Astrocyte (in vitro differentiated cells and primary cell): ENCODE measurements around the gene TNFRSF8. TPM values are rescaled to one million over a fixed set of nuclear protein-coding genes. Genes with fewer than 3 reads are reported as not detected.
A peak's percentile ranks its signal among the peaks of the same experiment; 100 is the strongest.

Source experiments
- DNase-seq: peaks from one replicate; pipeline ENCODE4 v3.0.0-alpha.2; 2010; ENCODE audit warnings: low read depth
- FAIRE-seq: peaks from 2 replicates; lab custom pipeline; 2011; peaks lifted over from hg19 to GRCh38; lab: Jason Lieb, UNC
- H2AFZ ChIP-seq: 2 replicates; pipeline ENCODE4 v1.6.0; 2012; ENCODE audit warnings: low read depth, low read length, inconsistent platforms
- H3K27ac ChIP-seq: 2 replicates; pipeline ENCODE4 v1.5.1; 2011; ENCODE audit warnings: low read depth, low read length, inconsistent platforms
- H3K27me3 ChIP-seq: 2 replicates; pipeline ENCODE4 v1.6.0; 2011; ENCODE audit warnings: low read length, inconsistent platforms; ENCODE audit not compliant: insufficient read depth
- H3K36me3 ChIP-seq: 2 replicates; pipeline ENCODE4 v1.5.1; 2011; ENCODE audit warnings: low read length, inconsistent platforms; ENCODE audit not compliant: insufficient read depth
- H3K4me1 ChIP-seq: 2 replicates; pipeline ENCODE4 v1.5.1; 2011; ENCODE audit warnings: low read length, inconsistent platforms; ENCODE audit not compliant: insufficient read depth
- H3K4me2 ChIP-seq: 2 replicates; pipeline ENCODE4 v1.6.0; 2012; ENCODE audit warnings: low read length, inconsistent platforms
- H3K4me3 ChIP-seq: 2 replicates; pipeline ENCODE4 v1.5.1; 2011; ENCODE audit warnings: low read depth, mild to moderate bottlenecking, low read length, inconsistent platforms; ENCODE audit not compliant: insufficient read depth
- H3K79me2 ChIP-seq: 2 replicates; pipeline ENCODE4 v1.6.0; 2012; ENCODE audit warnings: mild to moderate bottlenecking, low read length, inconsistent platforms; ENCODE audit not compliant: insufficient read depth
- H3K9ac ChIP-seq: 2 replicates; pipeline ENCODE4 v1.6.0; 2012; ENCODE audit warnings: mild to moderate bottlenecking, low read length, inconsistent platforms
- H3K9me3 ChIP-seq: 2 replicates; pipeline ENCODE4 v1.5.1; 2012; ENCODE audit warnings: low read depth, mild to moderate bottlenecking, low read length, inconsistent platforms; ENCODE audit not compliant: insufficient read depth
- H4K20me1 ChIP-seq: 2 replicates; pipeline ENCODE4 v1.6.0; 2012; ENCODE audit warnings: low read length, inconsistent platforms; ENCODE audit not compliant: insufficient read depth
- H3K27ac Mint-ChIP-seq: one replicate; pipeline ENCODE4 v1.8.0; 2021; ENCODE audit warnings: mild to moderate bottlenecking, mixed read lengths; ENCODE audit not compliant: unreplicated experiment
- H3K27me3 Mint-ChIP-seq: one replicate; pipeline ENCODE4 v1.8.0; 2021; ENCODE audit warnings: low read depth, mixed read lengths; ENCODE audit not compliant: unreplicated experiment
- H3K36me3 Mint-ChIP-seq: one replicate; pipeline ENCODE4 v1.8.0; 2021; ENCODE audit warnings: low read depth, mixed read lengths; ENCODE audit not compliant: unreplicated experiment
- H3K4me1 Mint-ChIP-seq: one replicate; pipeline ENCODE4 v1.8.0; 2021; ENCODE audit warnings: low read depth, mixed read lengths; ENCODE audit not compliant: unreplicated experiment
- H3K4me3 Mint-ChIP-seq: one replicate; pipeline ENCODE4 v1.8.0; 2021; ENCODE audit warnings: mild to moderate bottlenecking, moderate library complexity, mixed read lengths; ENCODE audit not compliant: unreplicated experiment
- H3K9me3 Mint-ChIP-seq: one replicate; pipeline ENCODE4 v1.8.0; 2021; ENCODE audit warnings: mild to moderate bottlenecking, mixed read lengths; ENCODE audit not compliant: unreplicated experiment
- CTCF ChIP-seq: IDR thresholded peaks from 2 replicates; pipeline ENCODE4 v1.5.1; 2011; ENCODE audit warnings: low read depth, mild to moderate bottlenecking, inconsistent platforms, low read length, moderate library complexity; ENCODE audit not compliant: insufficient read depth
- EZH2 ChIP-seq: IDR thresholded peaks from 2 replicates; pipeline ENCODE4 v1.6.1; 2012; ENCODE audit warnings: mild to moderate bottlenecking, low read length, inconsistent platforms; ENCODE audit not compliant: insufficient read depth
- total RNA-seq: library from RNA; stranded (reverse); gene quantifications from 2 replicates; pipeline ENCODE4 v1.2.1, GENCODE V29; 2021

Gene TNFRSF8
- total RNA-seq, 1 donor from 2014 or later: 0.16 TPM

- no peaks in the 10 kb centered on the region for H3K36me3 Mint-ChIP-seq
- peaks cover 12% of the 10 kb centered on the region for H3K4me1 ChIP-seq
- no peak overlapping the region for H3K9ac ChIP-seq
- no peaks in the 10 kb centered on the region for H3K36me3 ChIP-seq
- H3K27ac ChIP-seq: no peak overlapping the region
- H3K9me3 Mint-ChIP-seq: no peaks in the 10 kb centered on the region
- H3K4me1 Mint-ChIP-seq: peaks cover 10% of the 10 kb centered on the region
- H3K4me3 Mint-ChIP-seq: no peak overlapping the region
- H3K27me3 Mint-ChIP-seq: peaks cover 45% of the 10 kb centered on the region
- H3K79me2 ChIP-seq: no peaks in the 10 kb centered on the region
- peak overlapping the region; percentile 13 for H3K4me3 ChIP-seq
- H2AFZ ChIP-seq: peak overlapping the region; percentile 5
- TF ChIP-seq CTCF (no peak), EZH2 (no peak)
- H3K9me3 ChIP-seq: no peaks in the 10 kb centered on the region
- peak; percentile 73 for FAIRE-seq
- H4K20me1 ChIP-seq: peaks cover 5% of the 10 kb centered on the region
- H3K4me2 ChIP-seq: peak overlapping the region; percentile 64
- DNase-seq: peak; percentile 84
- H3K27me3 ChIP-seq: peaks cover 12% of the 10 kb centered on the region
- no peak overlapping the region for H3K27ac Mint-ChIP-seq
These were observed 98.8 kb downstream of the TNFRSF8 start for GRCh38 chr1:12161662-12162458.

GRCh38 chr1:12162459-12163137 lies 99.5 kb downstream of the TNFRSF8 start:
- peaks cover 44% of the 10 kb centered on the region for H3K27me3 Mint-ChIP-seq
- no peak overlapping the region for H2AFZ ChIP-seq
- H3K4me2 ChIP-seq: peak overlapping the region; percentile 64
- peaks cover 12% of the 10 kb centered on the region for H3K4me1 ChIP-seq
- H3K4me3 ChIP-seq: no peak overlapping the region
- H3K9me3 Mint-ChIP-seq: no peaks in the 10 kb centered on the region
- FAIRE-seq (no peak), DNase-seq (no peak)
- no peaks in the 10 kb centered on the region for H3K79me2 ChIP-seq
- H3K4me1 Mint-ChIP-seq: peaks cover 10% of the 10 kb centered on the region
- TF ChIP-seq EZH2 (no peak), CTCF (no peak)
- no peak overlapping the region for H3K4me3 Mint-ChIP-seq
- no peak overlapping the region for H3K27ac Mint-ChIP-seq
- H4K20me1 ChIP-seq: peaks cover 5% of the 10 kb centered on the region
- H3K9me3 ChIP-seq: no peaks in the 10 kb centered on the region
- no peaks in the 10 kb centered on the region for H3K36me3 ChIP-seq
- no peaks in the 10 kb centered on the region for H3K36me3 Mint-ChIP-seq
- no peak overlapping the region for H3K27ac ChIP-seq
- H3K27me3 ChIP-seq: peaks cover 12% of the 10 kb centered on the region
- H3K9ac ChIP-seq: no peak overlapping the region

- Histone ChIP-seq H3K9ac (no peak overlapping the region), H3K27me3 (peaks cover 16% of the 10 kb centered on the region), H4K20me1 (peaks cover 5% of the 10 kb centered on the region), H2AFZ (no peak overlapping the region), H3K79me2 (no peaks in the 10 kb centered on the region), H3K4me2 (no peak overlapping the region), H3K27ac (no peak overlapping the region), H3K4me3 (no peak overlapping the region), H3K4me1 (peaks cover 12% of the 10 kb centered on the region), H3K9me3 (no peaks in the 10 kb centered on the region), H3K36me3 (no peaks in the 10 kb centered on the region)
- no peak overlapping the region for H3K4me3 Mint-ChIP-seq
- no peak overlapping the region for H3K27ac Mint-ChIP-seq
- FAIRE-seq: no peak
- no peak for DNase-seq
- H3K4me1 Mint-ChIP-seq: peaks cover 8% of the 10 kb centered on the region
- no peaks in the 10 kb centered on the region for H3K36me3 Mint-ChIP-seq
- no peak for TF ChIP-seq CTCF
- no peak for TF ChIP-seq EZH2
- H3K9me3 Mint-ChIP-seq: no peaks in the 10 kb centered on the region
- H3K27me3 Mint-ChIP-seq: peaks cover 49% of the 10 kb centered on the region
These were observed 100.1 kb downstream of the TNFRSF8 start for GRCh38 chr1:12163210-12163609.
